Activated naive CD4-positive, alpha-beta T cell treated with anti-CD3 and anti-CD28 coated beads for 36 hours (primary cell): Measurements from ENCODE around the gene TXNRD1. TPM values are rescaled to one million over a fixed set of nuclear protein-coding genes. Genes with fewer than 3 reads are reported as not detected.
A peak's percentile ranks its signal among the peaks of the same experiment; 100 is the strongest.

ENCODE experiments used
- CTCF ChIA-PET: fragments of 350-600 bp; sonication (Branson Sonifier 250); formaldehyde crosslinking; loops from one replicate; lab custom pipeline; 2021; ENCODE audit warnings: antibody characterized with exemption; lab: Charles Lee
- DNase-seq: peaks from one replicate; pipeline ENCODE4 v3.0.0-alpha.2; 2020
- H3K27ac Mint-ChIP-seq: one replicate; pipeline ENCODE4 v1.8.0; 2021; ENCODE audit warnings: mild to moderate bottlenecking, mixed read lengths
- H3K27me3 Mint-ChIP-seq: one replicate; pipeline ENCODE4 v1.8.0; 2021; ENCODE audit warnings: low read depth, mixed read lengths
- H3K36me3 Mint-ChIP-seq: one replicate; pipeline ENCODE4 v1.8.0; 2021; ENCODE audit warnings: low read depth, mixed read lengths
- H3K4me1 Mint-ChIP-seq: one replicate; pipeline ENCODE4 v1.8.0; 2021; ENCODE audit warnings: low read depth, mixed read lengths
- H3K4me3 Mint-ChIP-seq: one replicate; pipeline ENCODE4 v1.8.0; 2021; ENCODE audit warnings: mild to moderate bottlenecking, moderate library complexity, mixed read lengths
- H3K9me3 Mint-ChIP-seq: one replicate; pipeline ENCODE4 v1.8.0; 2021; ENCODE audit warnings: mixed read lengths
- intact Hi-C: fragments of 100-400 bp; cut with micrococcal nuclease; formaldehyde crosslinking; loops from one replicate; pipeline ENCODE4 v1.15.1; 2023
- total RNA-seq, 2 experiments: library from RNA; stranded (reverse); gene quantifications; one replicate each; pipeline ENCODE4 v1.2.3, GENCODE V29; 2021

TXNRD1 gene
- total RNA-seq, 2 experiments from 2014 or later, result 86.0 to 86.9 TPM

GRCh38 chr12:104365921-104366410 lies 150.4 kb downstream of the TXNRD1 start:
- intact Hi-C loops, result no loop called here
- Mint-ChIP-seq H3K27me3 (no peaks in the 10 kb centered on the region), H3K4me3 (no peak overlapping the region), H3K36me3 (no peaks in the 10 kb centered on the region), H3K4me1 (no peaks in the 10 kb centered on the region), H3K9me3 (peaks cover 12% of the 10 kb centered on the region), H3K27ac (no peak overlapping the region)
- CTCF ChIA-PET, result interaction anchor here (0.6 to 1.0 kb wide), 2 partner anchors 9 to 166 kb away, joined by 3 read pairs; no protein-coding TSS in a partner anchor
- no peak for DNase-seq

- Mint-ChIP-seq H3K27me3 (no peaks in the 10 kb centered on the region), H3K4me3 (no peak overlapping the region), H3K27ac (no peak overlapping the region), H3K9me3 (peaks cover 12% of the 10 kb centered on the region), H3K36me3 (no peaks in the 10 kb centered on the region), H3K4me1 (peaks cover 11% of the 10 kb centered on the region)
- DNase-seq, result no peak
- intact Hi-C loops, result no loop called here
- CTCF ChIA-PET, result interaction anchor here (0.7 to 1.5 kb wide), 2 partner anchors 12 to 1011 kb away, joined by 4 to 5 read pairs; no protein-coding TSS in a partner anchor
Measured at GRCh38 chr12:104369708-104370107, 154.1 kb downstream of the TXNRD1 start.

- intact Hi-C loops, result no loop called here
- DNase-seq, result no peak
- H3K36me3 Mint-ChIP-seq, result no peaks in the 10 kb centered on the region
- CTCF ChIA-PET, result interaction anchor here (1.0 to 3.1 kb wide), 2 partner anchors 10 to 12 kb away, joined by 3 to 20 read pairs; no protein-coding TSS in a partner anchor
- H3K27me3 Mint-ChIP-seq, result no peaks in the 10 kb centered on the region
- H3K9me3 Mint-ChIP-seq, result peaks cover 12% of the 10 kb centered on the region
- peaks cover 11% of the 10 kb centered on the region for H3K4me1 Mint-ChIP-seq
- H3K27ac Mint-ChIP-seq, result no peak overlapping the region
- H3K4me3 Mint-ChIP-seq, result no peak overlapping the region
Measured at GRCh38 chr12:104371043-104371870, 155.7 kb downstream of the TXNRD1 start.

GRCh38 chr12:104372061-104372720 lies 156.6 kb downstream of the TXNRD1 start:
- intact Hi-C loops, result no loop called here
- CTCF ChIA-PET, result interaction anchor here (1.0 to 3.1 kb wide), 3 partner anchors 9 to 450 kb away, joined by 3 to 20 read pairs (median 3); no protein-coding TSS in a partner anchor
- no peaks in the 10 kb centered on the region for H3K36me3 Mint-ChIP-seq
- peak; percentile 59 for DNase-seq
- no peak overlapping the region for H3K27ac Mint-ChIP-seq
- H3K27me3 Mint-ChIP-seq, result no peaks in the 10 kb centered on the region
- peaks cover 11% of the 10 kb centered on the region for H3K4me1 Mint-ChIP-seq
- H3K9me3 Mint-ChIP-seq, result peaks cover 12% of the 10 kb centered on the region
- H3K4me3 Mint-ChIP-seq, result no peak overlapping the region

- no peak overlapping the region for H3K4me3 Mint-ChIP-seq
- H3K27me3 Mint-ChIP-seq, result no peaks in the 10 kb centered on the region
- CTCF ChIA-PET, result interaction anchor here (1.0 to 3.1 kb wide), 3 partner anchors 9 to 450 kb away, joined by 3 to 20 read pairs (median 3); no protein-coding TSS in a partner anchor
- intact Hi-C loops, result no loop called here
- DNase-seq, result no peak
- no peaks in the 10 kb centered on the region for H3K36me3 Mint-ChIP-seq
- H3K4me1 Mint-ChIP-seq, result peaks cover 11% of the 10 kb centered on the region
- H3K27ac Mint-ChIP-seq, result no peak overlapping the region
- peaks cover 12% of the 10 kb centered on the region for H3K9me3 Mint-ChIP-seq
Measured at GRCh38 chr12:104372721-104373335, 157.2 kb downstream of the TXNRD1 start.

GRCh38 chr12:104374071-104374470 lies 158.5 kb downstream of the TXNRD1 start:
- H3K36me3 Mint-ChIP-seq, result no peaks in the 10 kb centered on the region

GRCh38 chr12:104374806-104375205 lies 159.2 kb downstream of the TXNRD1 start:
- H3K4me1 Mint-ChIP-seq, result peaks cover 11% of the 10 kb centered on the region
- no peak for DNase-seq
- H3K9me3 Mint-ChIP-seq, result peaks cover 3% of the 10 kb centered on the region
- H3K27ac Mint-ChIP-seq, result no peak overlapping the region
- H3K36me3 Mint-ChIP-seq, result no peaks in the 10 kb centered on the region
- intact Hi-C loops, result no loop called here
- no peak overlapping the region for H3K4me3 Mint-ChIP-seq
- CTCF ChIA-PET, result no interaction called here
- H3K27me3 Mint-ChIP-seq, result no peaks in the 10 kb centered on the region

More at GRCh38 chr12:104374071-104374470, 158.5 kb downstream of the TXNRD1 start:
- no peaks in the 10 kb centered on the region for H3K27me3 Mint-ChIP-seq
- DNase-seq, result no peak
- CTCF ChIA-PET, result interaction anchor here (0.7 to 3.1 kb wide), 2 partner anchors 7 to 140 kb away, joined by 3 to 20 read pairs; no protein-coding TSS in a partner anchor
- peaks cover 11% of the 10 kb centered on the region for H3K4me1 Mint-ChIP-seq
- intact Hi-C loops, result no loop called here
- no peak overlapping the region for H3K27ac Mint-ChIP-seq
- H3K4me3 Mint-ChIP-seq, result no peak overlapping the region
- H3K9me3 Mint-ChIP-seq, result peaks cover 10% of the 10 kb centered on the region

GRCh38 chr12:104375775-104376174 lies 160.2 kb downstream of the TXNRD1 start:
- Mint-ChIP-seq H3K27ac (no peak overlapping the region), H3K4me3 (no peak overlapping the region), H3K9me3 (no peaks in the 10 kb centered on the region), H3K27me3 (no peaks in the 10 kb centered on the region), H3K36me3 (no peaks in the 10 kb centered on the region), H3K4me1 (peaks cover 11% of the 10 kb centered on the region)
- intact Hi-C loops, result no loop called here
- CTCF ChIA-PET, result no interaction called here
- DNase-seq, result no peak

GRCh38 chr12:104376650-104377513 lies 161.3 kb downstream of the TXNRD1 start:
- no peaks in the 10 kb centered on the region for H3K9me3 Mint-ChIP-seq
- intact Hi-C loops, result no loop called here
- H3K4me3 Mint-ChIP-seq, result no peak overlapping the region
- no peak overlapping the region for H3K27ac Mint-ChIP-seq
- H3K4me1 Mint-ChIP-seq, result peaks cover 10% of the 10 kb centered on the region
- H3K36me3 Mint-ChIP-seq, result no peaks in the 10 kb centered on the region
- no peaks in the 10 kb centered on the region for H3K27me3 Mint-ChIP-seq
- no peak for DNase-seq
- CTCF ChIA-PET, result no interaction called here

GRCh38 chr12:104377514-104377812 lies 161.9 kb downstream of the TXNRD1 start:
- CTCF ChIA-PET, result interaction anchor here (0.6 kb wide), 1 partner anchor 45 kb away, joined by 3 read pairs; no protein-coding TSS in a partner anchor
- Mint-ChIP-seq H3K36me3 (no peaks in the 10 kb centered on the region), H3K27ac (no peak overlapping the region), H3K9me3 (no peaks in the 10 kb centered on the region), H3K4me1 (peaks cover 10% of the 10 kb centered on the region), H3K4me3 (no peak overlapping the region), H3K27me3 (no peaks in the 10 kb centered on the region)
- DNase-seq, result no peak
- intact Hi-C loops, result no loop called here

GRCh38 chr12:104378427-104378826 lies 162.8 kb downstream of the TXNRD1 start:
- H3K27ac Mint-ChIP-seq, result no peak overlapping the region
- CTCF ChIA-PET, result no interaction called here
- intact Hi-C loops, result no loop called here
- H3K4me3 Mint-ChIP-seq, result no peak overlapping the region
- peaks cover 10% of the 10 kb centered on the region for H3K4me1 Mint-ChIP-seq
- no peaks in the 10 kb centered on the region for H3K9me3 Mint-ChIP-seq
- no peaks in the 10 kb centered on the region for H3K27me3 Mint-ChIP-seq
- H3K36me3 Mint-ChIP-seq, result no peaks in the 10 kb centered on the region
- no peak for DNase-seq
